GM18511 (cell line): ENCODE measurements around the gene PSMB11.

ENCODE experiments used
- ATAC-seq: cut with Tn5 transposase; IDR thresholded peaks from one replicate; pipeline ENCODE4 v1.9.1; 2021; ENCODE audit warnings: mild to moderate bottlenecking, moderate library complexity; ENCODE audit not compliant: unreplicated experiment

The PSMB11 gene

DNA sequence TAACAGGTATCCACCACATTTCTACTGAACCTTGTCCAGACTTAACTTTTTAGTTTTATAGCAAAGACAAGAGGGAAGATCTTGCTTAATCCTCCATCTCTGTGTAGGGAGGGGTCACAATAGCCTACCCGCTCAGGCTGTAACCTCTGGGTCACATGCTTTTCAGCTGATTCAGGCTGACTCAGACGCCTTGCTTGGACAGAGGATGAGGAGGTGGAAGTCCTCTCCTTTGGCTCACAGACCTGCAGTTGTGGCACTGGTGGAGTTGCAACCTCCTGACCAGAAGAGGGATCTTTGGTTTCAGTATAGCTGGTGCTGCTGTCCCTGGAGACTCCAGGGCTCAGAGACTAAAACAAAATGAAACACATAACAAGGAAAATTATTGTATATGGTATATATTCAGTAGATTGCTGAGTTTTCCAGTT, 36.7 kb downstream of the PSMB11 start:
- ATAC-seq = no peak

DNA sequence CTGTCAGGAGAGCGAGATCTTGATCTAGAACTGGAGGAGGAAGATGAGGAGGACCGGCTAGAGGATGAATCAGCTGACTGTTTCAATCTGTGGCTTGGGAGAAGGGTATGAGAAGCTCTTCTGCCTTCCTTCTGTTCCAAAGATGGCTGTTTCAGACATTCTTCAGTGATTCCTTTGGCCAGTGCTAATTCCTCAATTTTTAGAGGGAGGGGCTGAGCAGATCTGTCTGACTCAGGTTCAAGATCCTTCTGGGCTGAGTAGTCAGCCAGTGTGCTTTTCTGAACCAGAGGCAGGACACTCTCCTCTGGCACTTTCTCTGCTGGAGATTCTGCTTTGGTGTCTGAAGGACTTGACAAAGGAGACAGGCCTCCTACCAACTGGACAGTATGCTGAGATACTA, 37.7 kb downstream of the PSMB11 start:
- no peak for ATAC-seq

DNA sequence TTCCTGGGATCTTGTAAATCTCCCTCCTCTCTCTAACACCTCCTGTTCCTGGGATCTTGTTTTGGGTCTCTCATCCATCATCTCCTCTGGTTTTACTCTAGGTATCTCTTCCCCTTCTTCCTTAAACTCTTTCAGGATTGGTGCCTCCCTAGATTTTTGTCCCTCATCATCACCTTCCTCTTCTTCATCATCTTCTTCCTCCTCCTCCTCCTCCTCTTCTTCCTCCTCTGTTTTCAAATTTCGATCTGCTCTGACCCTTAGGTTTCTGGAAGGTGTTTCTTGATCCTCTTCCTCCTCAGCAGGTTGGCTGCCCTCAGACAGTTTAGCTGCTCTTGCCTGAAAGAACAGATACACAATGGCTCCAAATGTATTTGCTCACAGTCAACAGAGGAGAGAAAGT, 38.5 kb downstream of the PSMB11 start:
- no peak for ATAC-seq

DNA sequence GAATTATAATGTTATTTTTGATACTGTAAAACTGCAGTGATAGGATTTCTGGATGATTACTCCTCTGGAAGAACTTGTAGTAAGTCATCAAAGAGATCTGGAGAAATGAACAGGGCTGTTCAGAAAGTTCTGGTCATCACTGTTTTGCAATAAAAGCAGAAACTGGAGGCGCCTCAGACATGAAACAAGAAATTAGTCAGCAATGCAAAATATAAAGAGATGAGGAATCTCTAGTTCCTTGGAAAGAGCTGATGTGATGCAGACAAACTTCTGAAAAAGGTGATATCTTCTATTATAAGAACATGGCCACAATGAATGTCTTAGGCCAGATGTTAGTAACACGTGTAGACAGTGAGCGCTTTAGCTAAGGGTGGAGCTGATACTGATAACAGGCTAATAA, 43.4 kb downstream of the PSMB11 start:
- no peak for ATAC-seq

DNA sequence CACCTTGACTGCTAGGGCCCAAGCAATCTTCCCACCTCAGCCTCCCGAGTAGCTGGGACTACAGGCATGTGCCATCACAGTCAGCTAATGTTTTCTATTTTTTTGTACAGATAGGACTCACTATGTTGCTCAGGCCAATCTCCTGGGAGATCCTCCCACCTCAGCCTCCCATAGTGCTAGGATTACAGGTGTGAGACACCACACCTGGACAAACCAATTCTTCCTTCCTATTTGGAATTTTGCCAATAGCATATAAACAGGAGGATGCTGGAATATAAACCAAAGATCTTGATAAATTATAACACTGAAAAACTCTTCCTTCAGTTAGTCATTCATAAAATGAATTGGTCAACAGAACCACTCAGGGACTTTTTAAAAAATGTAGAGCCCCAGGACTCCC, 44.6 kb downstream of the PSMB11 start:
- no peak for ATAC-seq

DNA sequence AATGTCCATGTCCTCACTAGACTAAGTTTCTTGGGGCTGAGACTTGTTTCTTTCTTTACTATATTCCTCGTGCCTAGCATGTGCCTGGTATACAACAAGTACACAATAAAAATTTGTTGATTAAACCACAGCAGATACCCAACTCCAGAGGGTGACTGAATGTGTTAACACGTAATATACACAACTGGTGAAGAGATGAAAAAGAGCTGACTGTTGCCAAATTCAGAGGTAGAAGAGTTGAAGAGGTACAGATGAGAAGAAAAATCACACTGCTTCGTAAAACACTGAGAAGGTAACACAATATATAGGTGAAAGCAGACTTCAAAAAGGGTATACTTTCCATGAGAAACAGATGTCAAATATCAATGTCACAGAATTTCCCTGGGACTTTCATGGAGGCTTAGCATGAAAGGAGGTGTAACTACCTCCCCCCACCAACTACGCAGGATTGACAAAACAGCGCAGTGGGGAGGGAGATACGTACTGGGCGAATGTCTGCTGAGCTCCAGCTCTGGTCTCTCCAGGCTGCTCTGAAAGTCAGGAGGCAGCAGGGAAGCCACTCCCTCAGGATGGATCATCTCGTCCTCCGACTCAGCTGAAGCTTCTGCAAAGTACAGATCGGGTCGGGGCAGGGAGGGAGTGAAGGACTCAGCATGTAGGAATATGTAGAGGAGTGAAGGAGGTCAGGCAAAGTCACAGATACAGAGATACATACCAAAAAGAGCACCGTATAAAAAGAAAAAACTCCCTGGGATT, 47.7 kb downstream of the PSMB11 start:
- no peak for ATAC-seq

DNA sequence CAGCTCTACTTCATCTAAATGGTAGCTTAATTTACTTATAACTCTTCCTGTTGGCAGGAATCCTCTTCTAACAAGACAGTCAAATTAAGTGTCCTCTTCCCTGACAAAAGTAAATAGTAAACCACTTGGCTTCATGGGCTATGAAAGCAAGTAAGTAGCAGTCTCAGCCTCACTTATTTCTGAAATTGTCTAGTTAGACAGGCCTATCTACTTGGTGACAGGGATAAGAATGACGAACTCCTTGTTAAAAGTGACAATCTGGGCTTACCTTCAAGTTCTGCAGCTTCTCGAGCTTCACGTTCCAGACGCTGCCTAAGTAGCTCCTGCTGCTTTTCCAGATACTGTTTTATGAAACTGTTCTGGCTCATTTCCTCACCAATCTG, 48.2 kb downstream of the PSMB11 start:
- no peak for ATAC-seq

DNA sequence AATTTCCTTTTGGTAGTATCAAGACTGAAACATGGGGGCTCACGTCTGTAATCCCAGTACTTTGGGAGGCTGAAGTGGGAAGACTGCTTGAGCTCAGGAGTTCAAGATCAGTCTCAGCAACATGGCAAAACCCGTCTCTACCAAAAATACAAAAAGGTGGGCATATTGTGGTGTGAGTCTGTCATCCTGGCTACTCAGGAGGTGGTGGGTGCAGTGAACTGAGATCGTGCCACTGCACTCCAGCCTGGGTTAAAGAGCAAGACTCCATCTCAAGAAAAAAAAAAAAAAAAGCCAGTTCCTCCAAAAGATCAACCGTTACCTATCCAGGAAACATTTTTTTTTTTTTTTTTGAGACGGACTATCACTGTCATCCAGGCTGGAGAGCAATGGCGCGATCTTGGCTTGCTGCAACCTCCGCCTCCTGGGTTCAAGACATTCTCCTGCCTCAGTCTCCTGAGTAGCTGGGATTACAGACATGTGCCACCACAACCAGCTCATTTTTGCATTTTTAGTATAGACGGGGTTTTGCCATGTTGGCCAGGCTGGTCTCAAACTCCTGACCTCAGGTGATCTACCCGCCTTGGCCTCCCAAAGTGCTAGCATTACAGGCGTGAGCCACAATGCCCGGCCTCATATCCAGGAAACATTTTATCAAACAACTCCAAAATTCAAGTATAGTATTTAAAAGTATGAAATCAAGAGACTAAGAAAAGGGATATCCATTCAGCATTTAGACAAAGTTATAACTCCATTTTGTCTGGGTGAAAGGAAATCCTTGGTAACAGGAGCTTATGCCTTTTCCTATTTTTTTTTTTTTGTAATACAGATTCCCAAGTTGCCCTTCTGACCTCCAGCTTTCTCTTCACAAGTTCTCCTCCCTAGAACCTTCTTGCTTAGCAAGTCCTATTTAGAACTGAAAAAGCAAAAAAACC, 49.5 kb downstream of the PSMB11 start:
- no peak for ATAC-seq

DNA sequence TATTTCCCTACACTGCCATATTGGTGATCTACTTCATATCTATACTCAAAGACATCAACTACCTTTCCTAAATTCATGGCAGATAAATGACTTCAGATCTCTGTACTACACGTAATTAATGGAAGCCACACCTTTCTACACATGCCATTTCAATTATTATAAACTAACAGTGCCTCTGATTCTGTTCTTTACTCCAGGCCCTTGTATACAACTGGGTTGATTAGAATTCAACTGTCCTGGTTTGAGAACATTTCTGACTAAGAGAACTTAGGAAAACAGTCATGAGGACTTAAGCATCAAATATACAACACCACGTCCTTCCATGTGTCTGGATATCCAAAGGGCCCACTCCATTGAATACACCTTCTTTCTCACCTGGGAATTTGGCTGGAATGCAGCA, 51.1 kb downstream of the PSMB11 start:
- ATAC-seq = no peak

DNA sequence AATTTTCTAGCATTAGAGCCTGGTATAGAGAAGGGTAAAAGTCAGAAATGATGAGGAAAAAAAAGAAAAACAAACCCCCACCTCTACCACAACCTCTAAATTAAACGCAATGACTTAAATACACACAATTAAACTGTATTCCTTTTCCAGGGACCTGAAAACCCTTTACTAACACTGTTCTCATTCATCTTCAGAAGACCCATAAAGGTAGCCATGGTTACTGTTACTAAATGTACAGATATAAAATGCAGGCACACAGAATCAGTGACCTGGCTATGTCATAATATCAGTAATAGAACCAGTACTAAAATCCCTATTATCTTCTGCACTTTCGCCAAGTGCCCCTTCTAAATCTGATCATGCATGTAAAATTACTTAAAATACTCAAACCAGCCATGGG, 51.5 kb downstream of the PSMB11 start:
- ATAC-seq = no peak
